Endothelial cell of umbilical vein (primary cell): ENCODE data around the gene SPRYD3. TPM values are rescaled to one million over a fixed set of nuclear protein-coding genes. Genes with fewer than 3 reads are reported as not detected.

ENCODE experiments used
- BruUV-seq: library from RNA; stranded (reverse); fragments of 400-500 nt; replicated peaks from 2 replicates; lab custom pipeline; 2021; lab: Mats Ljungman, UMichigan
- CTCF ChIA-PET: fragments of 300-600, 350-600 bp; sonication (Branson Sonifier 250); formaldehyde crosslinking; loops from one replicate; lab custom pipeline; 2021; ENCODE audit warnings: antibody characterized with exemption, inconsistent platforms; lab: Charles Lee
- POLR2A ChIA-PET: fragments of 300-600, 350-600 bp; sonication (Branson Sonifier 250); formaldehyde crosslinking; loops from one replicate; lab custom pipeline; 2021; ENCODE audit warnings: antibody characterized with exemption, inconsistent platforms; lab: Charles Lee
- DNase-seq: peaks from one replicate; pipeline ENCODE4 v3.0.0-alpha.2; 2011; ENCODE audit warnings: low read depth, low spot score
- FAIRE-seq: peaks from 2 replicates; lab custom pipeline; 2011; peaks lifted over from hg19 to GRCh38; lab: Jason Lieb, UNC
- H2AFZ ChIP-seq: 2 replicates; pipeline ENCODE4 v1.6.0; 2012; ENCODE audit warnings: low read depth, low read length, control low read depth, inconsistent platforms
- H3K27ac ChIP-seq: 2 replicates; pipeline ENCODE4 v1.5.1; 2011; ENCODE audit warnings: low read depth, mild to moderate bottlenecking, control low read depth, low read length, moderate library complexity; ENCODE audit not compliant: insufficient read depth
- H3K27me3 ChIP-seq, 2 experiments: 2 replicates each; pipeline versions ENCODE4 v1.6.0 to v1.6.1; 2011; ENCODE audit warnings: low read length in 2 of 2, mixed read lengths in 1 of 2; ENCODE audit not compliant: control insufficient read depth in 2 of 2, insufficient read depth in 2 of 2
- H3K36me3 ChIP-seq, 2 experiments: 2 replicates in 1 of 2; 3 replicates in 1 of 2; pipeline ENCODE4 v1.5.1; 2011; ENCODE audit warnings: low read length in 2 of 2, mild to moderate bottlenecking in 1 of 2, moderate library complexity in 1 of 2; ENCODE audit not compliant: control insufficient read depth in 2 of 2, insufficient read depth in 2 of 2; ENCODE audit errors: extremely low read depth in 1 of 2
- H3K4me1 ChIP-seq: 3 replicates; pipeline ENCODE4 v1.5.1; 2011; ENCODE audit warnings: mild to moderate bottlenecking, low read length; ENCODE audit not compliant: control insufficient read depth, insufficient read depth; ENCODE audit errors: extremely low read depth
- H3K4me2 ChIP-seq: 2 replicates; pipeline ENCODE4 v1.6.1; 2011; ENCODE audit warnings: low read length, control low read depth, mixed read lengths; ENCODE audit not compliant: insufficient read depth
- H3K4me3 ChIP-seq, 3 experiments: fragments of 200-600 bp in 1 of 3; sonication (generic), shearing (Covaris generic) in 1 of 3; replicated peaks in 1 of 3; 2 replicates each; pipeline ENCODE4 v1.5.1; 2011 to 2016; ENCODE audit warnings: control low read depth in 3 of 3, low read length in 3 of 3, mild to moderate bottlenecking in 2 of 3, inconsistent platforms in 1 of 3, low read depth in 1 of 3, moderate library complexity in 1 of 3; ENCODE audit not compliant: insufficient read depth in 1 of 3
- H3K79me2 ChIP-seq: 2 replicates; pipeline ENCODE4 v1.6.0; 2012; ENCODE audit warnings: low read length, inconsistent platforms; ENCODE audit not compliant: control insufficient read depth, insufficient read depth
- H3K9ac ChIP-seq: replicated peaks from 2 replicates; pipeline ENCODE3; 2011; ENCODE audit warnings: low read length, control low read depth; ENCODE audit not compliant: insufficient read depth; ENCODE audit errors: extremely low read depth
- H3K9me1 ChIP-seq: replicated peaks from 3 replicates; pipeline ENCODE4 v1.6.0; 2011; ENCODE audit warnings: mild to moderate bottlenecking, low read length; ENCODE audit not compliant: control insufficient read depth, insufficient read depth; ENCODE audit errors: extremely low read depth
- H3K9me3 ChIP-seq: replicated peaks from 2 replicates; pipeline ENCODE4 v1.5.1; 2012; ENCODE audit warnings: low read length, inconsistent platforms; ENCODE audit not compliant: control insufficient read depth, insufficient read depth
- H4K20me1 ChIP-seq: replicated peaks from 2 replicates; pipeline ENCODE3; 2011; ENCODE audit warnings: mild to moderate bottlenecking, low read length; ENCODE audit not compliant: control insufficient read depth, insufficient read depth; ENCODE audit errors: extremely low read depth
- CTCF ChIP-seq, 2 donors: IDR thresholded peaks; 1 replicate in 1 of 2; 2 replicates in 1 of 2; pipeline ENCODE4 v1.5.1; 2011; ENCODE audit warnings: low read length in 2 of 2, mild to moderate bottlenecking in 2 of 2, moderate library complexity in 2 of 2, control low read depth in 1 of 2, inconsistent platforms in 1 of 2, low read depth in 1 of 2; ENCODE audit not compliant: insufficient read depth in 1 of 2; ENCODE audit errors: extremely low read depth in 1 of 2
- EZH2 ChIP-seq: IDR thresholded peaks from 2 replicates; pipeline ENCODE4 v1.6.1; 2012; ENCODE audit warnings: borderline replicate concordance, low read depth, mild to moderate bottlenecking, moderate library complexity, low read length, inconsistent platforms; ENCODE audit not compliant: severe bottlenecking
- FOS ChIP-seq: IDR thresholded peaks from 2 replicates; pipeline ENCODE4 v1.6.1; 2011; ENCODE audit warnings: mild to moderate bottlenecking, low read length, moderate library complexity, borderline replicate concordance; ENCODE audit not compliant: insufficient read depth
- GATA2 ChIP-seq: IDR thresholded peaks from 2 replicates; pipeline ENCODE4 v1.7.0; 2011; ENCODE audit warnings: low read depth, mild to moderate bottlenecking, moderate library complexity, mixed read lengths, low read length; ENCODE audit not compliant: insufficient read length, insufficient read depth
- JUN ChIP-seq: IDR thresholded peaks from 2 replicates; pipeline ENCODE4 v1.6.1; 2011; ENCODE audit warnings: borderline replicate concordance, low read depth; ENCODE audit not compliant: insufficient read length, insufficient read depth
- MAX ChIP-seq: IDR thresholded peaks from 2 replicates; pipeline ENCODE4 v1.6.1; 2011; ENCODE audit not compliant: insufficient read depth, insufficient read length
- MYC ChIP-seq: IDR thresholded peaks from one replicate; pipeline ENCODE4 v1.6.1; 2011; ENCODE audit warnings: mild to moderate bottlenecking, low read depth, low read length
- POLR2A ChIP-seq: IDR thresholded peaks from 2 replicates; pipeline ENCODE4 v1.6.1; 2012; ENCODE audit warnings: low read depth, mild to moderate bottlenecking, control low read depth, low read length
- POLR2AphosphoS5 ChIP-seq: IDR thresholded peaks from 2 replicates; pipeline ENCODE4 v1.6.1; 2012; ENCODE audit warnings: low read depth, mild to moderate bottlenecking, control low read depth, low read length, moderate library complexity; ENCODE audit not compliant: insufficient read depth
- dilution Hi-C: fragments of 300-500 bp; cut with MboI; formaldehyde crosslinking; loops from one replicate; pipeline ENCODE4 v1.15.0; 2019; ENCODE audit warnings: low sequenced_read_pairs; ENCODE audit not compliant: extremely low pct_ligation_motif_present
- intact Hi-C: fragments of 100-400 bp; cut with micrococcal nuclease; formaldehyde crosslinking; loops from one replicate; pipeline ENCODE4 v1.10.0; 2022
- polyA plus RNA-seq, 4 experiments: library from polyadenylated mRNA; depleted of rRNA in 3 of 4; stranded (reverse) in 3 of 4; unstranded in 1 of 4; fragments of >200 nt; gene quantifications; 2 replicates each; pipeline versions ENCODE4 v1.2.1 to v1.2.3, GENCODE V29; 2011 to 2012; ENCODE audit warnings: missing spikeins in 1 of 4
- total RNA-seq: library from RNA; stranded (reverse); gene quantifications from 2 replicates; pipeline ENCODE4 v1.2.3, GENCODE V29; 2021

The SPRYD3 gene
- total and polyA plus RNA-seq, 2 donors (not counting 3 experiments of a cell fraction or from before 2014, with no cell fraction given) = 38.6 to 39.2 TPM

GRCh38 chr12:53055471-53056266 lies 23.5 kb downstream of the SPRYD3 start:
- ChIA-PET CTCF (interaction anchor here (2.4 to 3.0 kb wide), 2 partner anchors 10 to 43 kb away, joined by 13 to 21 read pairs; no protein-coding TSS in a partner anchor), POLR2A (no interaction called here)
- FAIRE-seq (no peak), DNase-seq (no peak)
- Histone ChIP-seq H3K4me1 (peaks cover 37% of the 10 kb centered on the region), H3K79me2 (peaks cover 9% of the 10 kb centered on the region), H3K36me3 (peaks cover 0 to 33% of the 10 kb centered on the region in 2 experiments), H4K20me1 (no peaks in the 10 kb centered on the region), H3K9me3 (no peaks in the 10 kb centered on the region), H3K4me2 (no peak overlapping the region), H3K27me3 (no peaks in the 10 kb centered on the region), H3K4me3 (no peak overlapping the region), H3K9me1 (no peaks in the 10 kb centered on the region), H3K9ac (no peak overlapping the region), H2AFZ (no peak overlapping the region), H3K27ac (no peak overlapping the region)
- intact Hi-C loops (no loop called here), dilution Hi-C loops (no loop called here)
- no TSS peak for BruUV-seq
- TF ChIP-seq MYC (no peak), MAX (no peak), CTCF (IDR thresholded peaks at IDR 0.05; ENCODE audit: extremely low read depth in 1 of 2, insufficient read depth in 1 of 2, low read depth in 1 of 2, low read length in 2 of 2) (no peak), JUN (no peak), EZH2 (no peak), POLR2AphosphoS5 (no peak), FOS (no peak), GATA2 (no peak), POLR2A (no peak)
